DND-41 (cell line): ENCODE data around the gene LILRB5.

Experiments used
- CTCF ChIP-seq: IDR thresholded peaks from 2 replicates; pipeline ENCODE4 v1.5.1; 2012; ENCODE audit warnings: borderline replicate concordance, low read length, moderate library complexity, mild to moderate bottlenecking; ENCODE audit not compliant: poor library complexity, severe bottlenecking; ENCODE audit errors: extremely low read depth
- EZH2 ChIP-seq: IDR thresholded peaks from 3 replicates; pipeline ENCODE4 v1.6.1; 2012; ENCODE audit warnings: borderline replicate concordance, low read depth, mild to moderate bottlenecking, moderate library complexity, low read length, inconsistent platforms; ENCODE audit not compliant: severe bottlenecking

- no peak for TF ChIP-seq CTCF
- TF ChIP-seq EZH2: no peak
Observed at GRCh38 chr19:54207983-54208783, 48.9 kb downstream of the LILRB5 start.
